Neural progenitor cell (in vitro differentiated cells): ENCODE data around the gene SASS6. TPM values are rescaled to one million over a fixed set of nuclear protein-coding genes. Genes with fewer than 3 reads are reported as not detected.

Experiments
- DNase-seq: peaks from one replicate; pipeline ENCODE4 v3.0.0-alpha.2; 2016; ENCODE audit warnings: low spot score
- H2AFZ ChIP-seq: fragments of 200-600 bp; sonication (generic); replicated peaks from 2 replicates; pipeline ENCODE4 v1.6.1; 2016; ENCODE audit warnings: antibody characterized with exemption
- H3F3A ChIP-seq: fragments of 200-600 bp; sonication (generic); 2 replicates; pipeline ENCODE4 v1.6.1; 2016; ENCODE audit warnings: antibody characterized with exemption, low read depth
- H3K27ac ChIP-seq: fragments of 200-600 bp; sonication (generic); 2 replicates; pipeline ENCODE4 v1.5.1; 2016; ENCODE audit warnings: mild to moderate bottlenecking
- H3K27me3 ChIP-seq: fragments of 200-600 bp; sonication (generic); 2 replicates; pipeline ENCODE4 v1.6.1; 2016; ENCODE audit warnings: mild to moderate bottlenecking, moderate library complexity
- H3K36me3 ChIP-seq: fragments of 200-600 bp; sonication (generic); 2 replicates; pipeline ENCODE4 v1.5.1; 2016
- H3K4me1 ChIP-seq: fragments of 200-600 bp; sonication (generic); 2 replicates; pipeline ENCODE4 v1.6.1; 2016; ENCODE audit warnings: mixed run types
- H3K4me2 ChIP-seq: fragments of 200-600 bp; sonication (generic); 2 replicates; pipeline ENCODE4 v1.6.1; 2016
- H3K4me3 ChIP-seq: fragments of 200-600 bp; sonication (generic); 2 replicates; pipeline ENCODE4 v1.5.1; 2016
- H3K79me2 ChIP-seq: fragments of 200-600 bp; sonication (generic); 2 replicates; pipeline ENCODE4 v1.6.1; 2016; ENCODE audit warnings: low read depth
- H3K9ac ChIP-seq: fragments of 200-600 bp; sonication (generic); 2 replicates; pipeline ENCODE4 v1.6.1; 2016
- H3K9me3 ChIP-seq: fragments of 200-600 bp; sonication (generic); 2 replicates; pipeline ENCODE4 v1.5.1; 2016; ENCODE audit warnings: low read depth
- H4K20me1 ChIP-seq: fragments of 200-600 bp; sonication (generic); 2 replicates; pipeline ENCODE4 v1.6.1; 2016; ENCODE audit warnings: low read depth
- H3K27ac Mint-ChIP-seq: 3 replicates; pipeline ENCODE4 v1.8.0; 2021; ENCODE audit warnings: mixed read lengths
- H3K27me3 Mint-ChIP-seq: 2 replicates; pipeline ENCODE4 v1.8.0; 2022; ENCODE audit warnings: low read depth, mild to moderate bottlenecking, inconsistent platforms, moderate library complexity, mixed read lengths; ENCODE audit not compliant: insufficient read depth
- H3K36me3 Mint-ChIP-seq: 3 replicates; pipeline ENCODE4 v1.8.0; 2021; ENCODE audit warnings: mixed read lengths
- H3K4me1 Mint-ChIP-seq: 3 replicates; pipeline ENCODE4 v1.8.0; 2021; ENCODE audit warnings: mixed read lengths
- H3K4me3 Mint-ChIP-seq: 3 replicates; pipeline ENCODE4 v1.8.0; 2021; ENCODE audit warnings: mild to moderate bottlenecking, moderate library complexity, mixed read lengths
- H3K9me3 Mint-ChIP-seq: 3 replicates; pipeline ENCODE4 v1.8.0; 2020; ENCODE audit warnings: mixed read lengths
- CTCF ChIP-seq: fragments of 200-600 bp; sonication (generic); IDR thresholded peaks from 2 replicates; pipeline ENCODE4 v1.5.1; 2017; ENCODE audit warnings: antibody characterized with exemption, mild to moderate bottlenecking
- EZH2 ChIP-seq: fragments of 200-600 bp; sonication (generic); IDR thresholded peaks from 2 replicates; pipeline ENCODE4 v1.6.1; 2017; ENCODE audit warnings: antibody characterized with exemption, mild to moderate bottlenecking, moderate library complexity
- EZH2phosphoT487 ChIP-seq: fragments of 200-600 bp; sonication (generic); IDR thresholded peaks from 2 replicates; pipeline ENCODE4 v1.6.1; 2017; ENCODE audit warnings: antibody characterized with exemption
- total RNA-seq: library from RNA; depleted of rRNA; stranded (reverse); fragments of >200 nt; gene quantifications from 2 replicates; pipeline ENCODE4 v1.2.3, GENCODE V29; 2015; ENCODE audit warnings: low replicate concordance

Gene SASS6
- total RNA-seq, 1 donor from 2014 or later = 31.7 TPM

DNA sequence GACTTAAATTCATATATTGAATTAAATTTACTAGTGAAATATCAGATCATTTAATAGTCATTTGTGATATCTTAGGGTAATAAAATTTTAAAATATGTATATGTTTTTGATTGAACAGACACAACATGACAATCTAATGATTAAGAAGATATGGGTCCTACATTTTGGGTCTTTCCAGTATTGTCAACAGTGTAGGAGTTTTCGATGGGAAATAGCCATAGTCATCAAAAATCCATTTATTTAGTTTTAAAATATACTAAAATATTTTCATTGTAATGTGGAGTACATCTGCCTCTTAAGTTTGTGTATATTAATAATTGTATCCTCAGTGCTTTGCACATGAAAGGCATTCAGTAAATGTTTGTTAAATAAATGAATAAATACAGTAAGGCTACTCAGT is 14.2 kb upstream of the SASS6 start:
- no peak overlapping the region for H3K27ac Mint-ChIP-seq
- H3K4me3 Mint-ChIP-seq = no peak overlapping the region
- H3K36me3 Mint-ChIP-seq = peaks cover 17% of the 10 kb centered on the region
- Histone ChIP-seq H3K4me3 (no peak overlapping the region), H3K27me3 (no peaks in the 10 kb centered on the region), H3K4me2 (no peak overlapping the region), H3F3A (peaks cover 5% of the 10 kb centered on the region), H3K9ac (no peak overlapping the region), H3K4me1 (no peaks in the 10 kb centered on the region), H3K79me2 (no peaks in the 10 kb centered on the region), H4K20me1 (no peaks in the 10 kb centered on the region), H3K36me3 (peaks cover 13% of the 10 kb centered on the region), H2AFZ (no peak overlapping the region), H3K9me3 (no peaks in the 10 kb centered on the region), H3K27ac (no peak overlapping the region)
- H3K27me3 Mint-ChIP-seq = no peaks in the 10 kb centered on the region
- no peak for DNase-seq
- no peaks in the 10 kb centered on the region for H3K9me3 Mint-ChIP-seq
- TF ChIP-seq EZH2phosphoT487 (no peak), CTCF (no peak), EZH2 (no peak)
- no peaks in the 10 kb centered on the region for H3K4me1 Mint-ChIP-seq

DNA sequence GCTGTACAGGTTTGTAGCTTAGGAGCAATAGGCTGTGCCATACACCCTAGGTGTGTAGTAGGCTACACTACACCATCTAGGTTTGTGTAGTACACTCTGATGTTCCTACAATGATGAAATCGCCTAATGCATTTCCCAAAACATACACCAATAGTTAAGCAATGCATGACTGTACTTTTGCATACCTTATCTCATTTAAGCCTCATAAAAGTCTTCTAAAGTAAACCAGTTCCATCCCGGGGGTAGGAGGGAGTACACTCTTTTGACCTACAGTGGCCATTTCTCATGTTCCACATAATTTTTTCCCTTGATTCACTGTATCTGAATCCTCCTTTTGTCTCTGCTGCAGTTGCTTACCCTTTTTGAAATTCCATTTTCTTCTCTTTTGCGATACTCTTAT is 12.4 kb upstream of the SASS6 start:
- no peak overlapping the region for H3K27ac Mint-ChIP-seq
- Histone ChIP-seq H3K9ac (no peak overlapping the region), H3F3A (peaks cover 4% of the 10 kb centered on the region), H3K9me3 (no peaks in the 10 kb centered on the region), H3K4me1 (no peaks in the 10 kb centered on the region), H4K20me1 (no peaks in the 10 kb centered on the region), H3K36me3 (peaks cover 21% of the 10 kb centered on the region), H3K79me2 (no peaks in the 10 kb centered on the region), H3K4me3 (no peak overlapping the region), H3K27me3 (no peaks in the 10 kb centered on the region), H2AFZ (no peak overlapping the region), H3K4me2 (no peak overlapping the region), H3K27ac (no peak overlapping the region)
- DNase-seq = no peak
- no peak for TF ChIP-seq EZH2
- TF ChIP-seq EZH2phosphoT487 = no peak
- no peak for TF ChIP-seq CTCF
- no peaks in the 10 kb centered on the region for H3K9me3 Mint-ChIP-seq
- no peak overlapping the region for H3K4me3 Mint-ChIP-seq
- no peaks in the 10 kb centered on the region for H3K27me3 Mint-ChIP-seq
- H3K4me1 Mint-ChIP-seq = no peaks in the 10 kb centered on the region
- peaks cover 16% of the 10 kb centered on the region for H3K36me3 Mint-ChIP-seq

- Mint-ChIP-seq H3K9me3 (no peaks in the 10 kb centered on the region), H3K36me3 (peaks cover 15% of the 10 kb centered on the region), H3K4me1 (no peaks in the 10 kb centered on the region), H3K4me3 (no peak overlapping the region), H3K27me3 (no peaks in the 10 kb centered on the region), H3K27ac (no peak overlapping the region)
- Histone ChIP-seq H3K4me1 (no peaks in the 10 kb centered on the region), H3K9me3 (no peaks in the 10 kb centered on the region), H3K27ac (no peak overlapping the region), H3K79me2 (no peaks in the 10 kb centered on the region), H3K27me3 (no peaks in the 10 kb centered on the region), H3K36me3 (peaks cover 26% of the 10 kb centered on the region), H2AFZ (no peak overlapping the region), H3K9ac (no peak overlapping the region), H3K4me3 (no peak overlapping the region), H3F3A (peaks cover 2% of the 10 kb centered on the region), H3K4me2 (no peak overlapping the region), H4K20me1 (no peaks in the 10 kb centered on the region)
- TF ChIP-seq EZH2 (no peak), EZH2phosphoT487 (no peak), CTCF (no peak)
- no peak for DNase-seq
These were observed 9.6 kb upstream of the SASS6 start for GRCh38 chr1:100142343-100142742.

- Mint-ChIP-seq H3K27me3 (no peaks in the 10 kb centered on the region), H3K9me3 (no peaks in the 10 kb centered on the region), H3K4me3 (no peak overlapping the region), H3K27ac (no peak overlapping the region), H3K36me3 (peaks cover 13% of the 10 kb centered on the region), H3K4me1 (no peaks in the 10 kb centered on the region)
- Histone ChIP-seq H3K27me3 (no peaks in the 10 kb centered on the region), H3K4me3 (no peak overlapping the region), H3K4me1 (no peaks in the 10 kb centered on the region), H4K20me1 (no peaks in the 10 kb centered on the region), H3K9me3 (no peaks in the 10 kb centered on the region), H2AFZ (no peak overlapping the region), H3K27ac (no peak overlapping the region), H3F3A (no peaks in the 10 kb centered on the region), H3K79me2 (no peaks in the 10 kb centered on the region), H3K4me2 (no peak overlapping the region), H3K36me3 (peaks cover 26% of the 10 kb centered on the region), H3K9ac (no peak overlapping the region)
- TF ChIP-seq EZH2 (no peak), CTCF (no peak), EZH2phosphoT487 (no peak)
- DNase-seq = no peak
These were observed 8.5 kb upstream of the SASS6 start for GRCh38 chr1:100141192-100141591.
